Measurements from ENCODE around the gene DPP4.

Gene DPP4

GRCh38 chr2:162111958-162112850 lies 38.2 kb upstream of the DPP4 start:
- TF ChIP-seq CTCF (conservative IDR thresholded peaks at IDR 0.05), result no peak
- no peak overlapping the region for H3K27ac ChIP-seq

- no peak for TF ChIP-seq CTCF (conservative IDR thresholded peaks at IDR 0.05)
- no peak overlapping the region for H3K27ac ChIP-seq
Observed at GRCh38 chr2:162107361-162107901, 33.4 kb upstream of the DPP4 start.

GRCh38 chr2:162106746-162107145 lies 32.7 kb upstream of the DPP4 start:
- no peak overlapping the region for H3K27ac ChIP-seq
- no peak for TF ChIP-seq CTCF (conservative IDR thresholded peaks at IDR 0.05)

GRCh38 chr2:162106146-162106551 lies 32.1 kb upstream of the DPP4 start:
- no peak for TF ChIP-seq CTCF (conservative IDR thresholded peaks at IDR 0.05)
- no peak overlapping the region for H3K27ac ChIP-seq

- no peak overlapping the region for H3K27ac ChIP-seq
- no peak for TF ChIP-seq CTCF (conservative IDR thresholded peaks at IDR 0.05)
Observed at GRCh38 chr2:162103443-162104009, 29.5 kb upstream of the DPP4 start.

- no peak for TF ChIP-seq CTCF (conservative IDR thresholded peaks at IDR 0.05)
- no peak overlapping the region for H3K27ac ChIP-seq
Observed at GRCh38 chr2:162100579-162100978, 26.6 kb upstream of the DPP4 start.

- no peak overlapping the region for H3K27ac ChIP-seq
- no peak for TF ChIP-seq CTCF (conservative IDR thresholded peaks at IDR 0.05)
Observed at GRCh38 chr2:162099836-162100235, 25.8 kb upstream of the DPP4 start.
